Measurements from ENCODE around the gene VCL.

Gene VCL

GRCh38 chr10:74079028-74079935 is 81.4 kb downstream of the VCL start:
- DNase-seq, result peak; percentile 58

- peak; percentile 63 for DNase-seq
Observed at GRCh38 chr10:74079936-74080590, 82.1 kb downstream of the VCL start.

GRCh38 chr10:74081192-74081803 is 83.4 kb downstream of the VCL start:
- peak; percentile 62 for DNase-seq

DNA sequence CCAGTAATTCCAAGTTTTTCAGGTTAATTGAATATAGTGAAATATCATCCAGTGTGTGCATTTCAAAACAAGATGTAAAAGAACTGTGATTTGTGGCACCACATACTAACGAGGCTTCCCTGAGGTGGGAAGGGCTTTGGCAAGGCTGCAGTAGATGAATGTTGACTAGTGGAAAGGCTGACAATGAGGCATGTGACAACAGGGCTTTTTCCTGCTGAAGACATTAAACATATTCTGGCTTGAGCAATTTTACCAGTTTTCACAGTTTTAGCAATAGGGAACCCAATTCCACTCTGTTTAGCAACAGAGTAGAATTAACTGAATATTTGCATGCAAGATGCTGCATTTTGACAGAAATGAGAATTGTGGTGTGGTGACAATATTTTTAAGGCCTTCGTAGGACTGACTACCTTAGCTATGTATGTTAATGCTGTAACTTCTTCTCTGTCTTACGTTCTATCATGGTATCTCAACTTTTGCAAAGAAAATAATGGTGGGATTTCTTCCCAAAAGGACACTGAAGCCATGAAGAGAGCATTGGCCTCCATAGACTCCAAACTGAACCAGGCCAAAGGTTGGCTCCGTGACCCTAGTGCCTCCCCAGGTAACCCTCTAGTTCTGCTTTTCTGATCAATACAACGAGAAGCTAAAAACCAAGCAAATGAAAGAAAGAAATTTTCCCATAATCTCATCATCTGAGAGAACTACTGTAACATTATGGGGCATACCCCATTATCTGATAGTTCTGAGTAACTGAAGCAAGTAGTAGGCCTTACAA is 84.2 kb downstream of the VCL start:
- DNase-seq, result no peak

GRCh38 chr10:74083304-74083703 is 85.4 kb downstream of the VCL start:
- DNase-seq, result no peak

DNA sequence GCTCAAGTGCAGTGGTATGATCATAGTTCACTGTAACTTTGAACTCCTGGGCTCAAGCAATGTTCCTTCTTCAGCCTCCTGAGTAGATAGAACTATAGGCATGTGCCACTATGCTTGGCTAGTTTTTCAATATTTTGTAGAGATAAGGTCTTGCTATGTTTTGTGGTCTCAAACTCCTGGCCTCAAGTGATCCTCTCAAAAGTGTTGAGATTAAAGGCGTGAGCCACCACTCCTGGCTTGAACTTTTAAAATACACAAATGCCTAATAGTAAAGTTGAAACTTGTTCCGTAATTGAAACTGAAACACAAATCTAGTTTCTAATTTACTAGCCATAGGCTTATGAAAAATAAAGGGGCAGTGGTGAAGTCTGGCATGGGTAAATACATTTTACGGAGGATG is 87.0 kb downstream of the VCL start:
- no peak for DNase-seq

GRCh38 chr10:74086317-74086716 is 88.4 kb downstream of the VCL start:
- DNase-seq, result no peak

DNA sequence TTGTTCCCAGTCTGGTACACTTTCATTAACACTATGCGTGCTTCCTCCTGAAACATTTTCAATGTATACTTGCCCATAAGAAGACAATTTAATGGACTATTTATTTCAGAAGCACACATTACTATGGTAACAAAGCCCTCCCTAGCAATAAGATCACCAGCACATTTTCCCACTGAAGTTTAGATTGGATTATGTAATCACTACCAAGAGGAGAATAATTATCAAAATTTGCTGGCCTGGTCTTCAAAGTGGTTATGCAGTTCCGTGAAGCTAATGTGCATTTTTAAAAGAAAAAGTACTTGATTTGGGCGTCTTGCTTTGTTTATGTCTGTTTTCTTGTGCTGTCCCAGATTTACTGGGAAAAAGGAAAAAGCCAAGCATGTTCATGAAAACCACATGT is 90.8 kb downstream of the VCL start:
- no peak for DNase-seq

GRCh38 chr10:74092372-74092771 is 94.5 kb downstream of the VCL start:
- DNase-seq, result no peak

- DNase-seq, result no peak
Observed at GRCh38 chr10:74093530-74094164, 95.7 kb downstream of the VCL start.

GRCh38 chr10:74094231-74094630 is 96.3 kb downstream of the VCL start:
- no peak for DNase-seq

GRCh38 chr10:74096777-74097176 is 98.9 kb downstream of the VCL start:
- DNase-seq, result no peak

- DNase-seq, result no peak
Observed at GRCh38 chr10:74097776-74098175, 99.9 kb downstream of the VCL start.

DNA sequence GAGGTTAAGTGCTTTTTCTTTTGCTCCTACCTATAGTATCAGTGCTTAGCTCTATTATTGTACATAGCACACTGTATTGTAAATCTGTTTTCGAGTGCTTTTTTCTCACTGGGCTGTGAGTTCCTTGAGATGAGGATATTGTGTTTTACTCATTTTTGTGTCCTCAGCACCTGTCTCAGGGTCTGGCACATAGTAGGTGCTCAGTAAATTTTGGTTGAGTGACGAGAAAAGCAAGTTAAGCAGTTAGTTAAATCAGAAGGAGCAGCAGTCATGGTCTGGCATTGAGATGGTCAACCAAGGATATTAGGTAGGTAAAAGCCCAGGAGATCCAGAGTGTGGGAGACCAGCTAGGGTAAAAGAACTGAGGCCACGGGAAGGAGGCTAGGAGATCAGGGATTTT is 101.5 kb downstream of the VCL start:
- no peak for DNase-seq

DNA sequence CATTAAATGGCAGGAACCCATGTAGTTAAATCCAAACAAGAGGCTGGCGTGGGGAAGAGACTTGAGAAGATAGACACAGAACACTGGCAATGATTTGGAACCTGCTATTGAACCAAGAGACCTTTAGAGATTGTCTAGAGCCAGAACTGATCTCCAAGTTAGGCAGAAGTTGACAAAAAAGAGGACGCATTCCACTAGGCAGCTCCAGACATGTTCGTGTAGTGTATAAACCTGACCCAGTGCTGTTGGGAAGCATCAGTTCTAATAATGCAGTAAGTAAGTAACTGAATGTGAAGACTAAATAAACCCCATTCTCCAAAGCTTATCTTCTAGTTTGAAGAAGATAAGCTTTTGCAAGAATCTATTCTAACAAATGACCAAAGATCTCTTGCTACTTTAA is 101.9 kb downstream of the VCL start:
- no peak for DNase-seq

DNA sequence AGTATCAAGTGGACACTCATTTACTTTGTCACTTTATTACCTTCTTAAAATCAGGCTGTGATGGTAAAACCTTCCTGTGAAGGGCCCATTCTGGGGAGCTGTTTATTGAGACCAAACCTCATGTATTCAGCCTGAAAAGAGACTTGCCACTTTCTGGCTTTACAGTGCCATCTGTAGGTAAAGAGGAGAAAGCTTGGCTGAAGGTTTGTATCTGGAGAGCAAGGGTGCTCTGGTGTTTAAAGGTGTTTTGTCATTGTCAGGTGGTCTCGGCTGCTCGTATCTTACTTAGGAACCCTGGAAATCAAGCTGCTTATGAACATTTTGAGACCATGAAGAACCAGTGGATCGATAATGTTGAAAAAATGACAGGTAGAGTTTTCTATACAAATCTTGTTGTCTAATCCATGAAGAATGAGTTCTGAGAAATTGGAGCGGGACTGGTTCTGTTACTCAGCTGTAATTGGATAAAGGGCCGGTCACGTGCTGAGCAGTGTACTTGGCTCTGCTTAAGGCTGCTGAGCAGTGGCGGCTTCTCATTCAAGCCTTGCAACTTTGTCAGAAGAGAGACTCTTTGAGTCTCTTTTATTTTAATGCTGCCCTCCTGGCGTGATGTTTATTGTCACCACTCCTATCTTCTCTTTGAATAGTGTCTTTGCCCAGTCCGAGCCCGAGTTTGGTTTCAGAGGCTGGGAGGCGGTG is 105.8 kb downstream of the VCL start:
- DNase-seq, result peak; percentile 24

- no peak for DNase-seq
Observed at GRCh38 chr10:74104480-74104879, 106.6 kb downstream of the VCL start.

DNA sequence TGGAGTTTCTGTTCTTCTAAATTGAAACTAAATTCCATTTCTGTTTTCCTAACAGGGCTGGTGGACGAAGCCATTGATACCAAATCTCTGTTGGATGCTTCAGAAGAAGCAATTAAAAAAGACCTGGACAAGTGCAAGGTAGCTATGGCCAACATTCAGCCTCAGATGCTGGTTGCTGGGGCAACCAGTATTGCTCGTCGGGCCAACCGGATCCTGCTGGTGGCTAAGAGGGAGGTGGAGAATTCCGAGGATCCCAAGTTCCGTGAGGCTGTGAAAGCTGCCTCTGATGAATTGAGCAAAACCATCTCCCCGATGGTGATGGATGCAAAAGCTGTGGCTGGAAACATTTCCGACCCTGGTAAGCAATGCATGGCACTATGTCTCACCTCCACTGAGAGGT is 107.1 kb downstream of the VCL start:
- no peak for DNase-seq

GRCh38 chr10:74107391-74107790 is 109.5 kb downstream of the VCL start:
- DNase-seq, result no peak

GRCh38 chr10:74109452-74109851 is 111.5 kb downstream of the VCL start:
- DNase-seq, result no peak

DNA sequence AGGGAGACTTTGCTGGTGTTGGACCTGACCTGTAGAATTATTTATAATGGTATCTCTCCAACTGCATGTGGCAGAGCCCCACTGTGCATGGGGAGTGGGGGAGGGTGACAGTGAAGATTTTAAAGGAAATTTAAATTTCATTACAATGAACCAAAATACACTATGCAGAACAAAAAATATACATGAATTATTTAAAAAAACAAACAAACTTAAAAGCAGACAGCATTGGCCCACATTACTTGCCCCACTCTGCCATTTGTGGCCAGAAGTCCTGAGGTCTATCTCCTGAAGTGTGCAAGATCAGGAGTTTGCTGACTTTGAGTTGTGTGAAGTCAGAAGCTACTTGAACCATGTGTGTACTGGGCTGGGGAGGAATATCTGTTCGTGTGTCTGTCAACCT is 112.2 kb downstream of the VCL start:
- DNase-seq, result no peak

GRCh38 chr10:74111799-74112198 is 113.9 kb downstream of the VCL start:
- no peak for DNase-seq

All from fibroblast of skin of right biceps (primary cell).